ENCODE data around the gene ASGR1. TPM values are rescaled to one million over a fixed set of nuclear protein-coding genes. Genes with fewer than 3 reads are reported as not detected.

Gene ASGR1
- total and polyA plus RNA-seq, 2 of the 4 experiments (the other 2 are of a cell fraction) = 1.3 to 3.8 TPM

- H2AK5ac ChIP-seq (ENCODE audit: low read depth, low read length) = no peak overlapping the region
- no peak overlapping the region for H3K27ac ChIP-seq (ENCODE audit: insufficient read depth, low read length)
- H3K14ac ChIP-seq (replicated peaks; ENCODE audit: low read depth, low read length) = no peak overlapping the region
- H2BK15ac ChIP-seq (ENCODE audit: low read depth, low read length) = no peak overlapping the region
- in situ Hi-C loops (cut with MboI; ENCODE audit: low sequenced_read_pairs) = no loop called here
- TF ChIP-seq USF2 (IDR thresholded peaks at IDR 0.05; ENCODE audit: low read depth, low read length) (no peak), CHD1 (IDR thresholded peaks at IDR 0.05; ENCODE audit: low read depth, low read length) (no peak), RFX5 (IDR thresholded peaks at IDR 0.05; ENCODE audit: low read depth, low read length) (no peak), NFE2L2 (IDR thresholded peaks at IDR 0.05; ENCODE audit: low read depth, low read length) (no peak), MAZ (IDR thresholded peaks at IDR 0.05; ENCODE audit: borderline replicate concordance, low read depth, low read length) (no peak), SMC3 (IDR thresholded peaks at IDR 0.05; ENCODE audit: low read depth, low read length) (no peak)
- ChIA-PET CTCF (no interaction called here), POLR2A (ENCODE audit: unreplicated experiment) (no interaction called here)
- no peaks in the 10 kb centered on the region for H3K9me3 ChIP-seq (ENCODE audit: control insufficient read depth, insufficient read depth, low read length)
- WGBS, 2 experiments (ENCODE audit: extremely low coverage in 2 of 2, insufficient read length in 1 of 2) = 100% methylated on average over 3 of the region's 12 CpGs; no CpG with 5 or more reads in 1 of the 2 experiments
- DNase-seq (no peak), ATAC-seq (ENCODE audit: low read depth) (no peak)
- no peak overlapping the region for H2BK5ac ChIP-seq (ENCODE audit: low read depth, low read length, poor library complexity, severe bottlenecking)
- H3K56ac ChIP-seq (ENCODE audit: extremely low read depth, insufficient read depth, low read length) = no peak overlapping the region
- no peak overlapping the region for H3K4me3 ChIP-seq (ENCODE audit: insufficient read depth, low read depth, low read length)
- no peak overlapping the region for H3K23ac ChIP-seq (ENCODE audit: low read depth, low read length)
- H2BK120ac ChIP-seq (ENCODE audit: low read depth, low read length) = no peak overlapping the region
- H4K8ac ChIP-seq (ENCODE audit: low read depth in 2 of 2, low read length in 2 of 2) = no peak overlapping the region
- no TSS peak for BruUV-seq (replicated peaks)
- peaks cover 11% of the 10 kb centered on the region for H4K20me1 ChIP-seq (ENCODE audit: insufficient read depth, low read length)
- H3K4me1 ChIP-seq (ENCODE audit: control insufficient read depth, insufficient read depth, low read length) = no peaks in the 10 kb centered on the region
- H2AFZ ChIP-seq (replicated peaks; ENCODE audit: low read length, poor library complexity) = no peak overlapping the region
- H2AK9ac ChIP-seq (replicated peaks; ENCODE audit: low read depth, low read length, poor library complexity) = no peak overlapping the region
- no peak overlapping the region for H3K4ac ChIP-seq (ENCODE audit: low read depth, low read length)
- no peak overlapping the region for H3K9ac ChIP-seq (ENCODE audit: low read depth, low read length)
- H3K27me3 ChIP-seq (ENCODE audit: control insufficient read depth, insufficient read depth, low read length) = no peaks in the 10 kb centered on the region
- no peak overlapping the region for H4K91ac ChIP-seq (ENCODE audit: insufficient read depth, low read depth, low read length)
- dilution Hi-C loops (cut with HindIII; ENCODE audit: low sequenced_read_pairs, unreplicated experiment) = no loop called here
- no peak overlapping the region for H3K4me2 ChIP-seq (ENCODE audit: low read depth, low read length)
- intact Hi-C loops (cut with micrococcal nuclease) = no loop called here
- no peaks in the 10 kb centered on the region; a peak in 2 of 4 replicates for H3K79me1 ChIP-seq (ENCODE audit: low read depth in 1 of 2, low read length in 2 of 2)
- H2BK20ac ChIP-seq (ENCODE audit: low read depth, low read length) = no peak overlapping the region
- H3K36me3 ChIP-seq (ENCODE audit: control insufficient read depth, insufficient read depth, low read length) = peaks cover 50% of the 10 kb centered on the region
- H4K5ac ChIP-seq (ENCODE audit: low read depth, low read length) = no peak overlapping the region
- H3K18ac ChIP-seq (ENCODE audit: low read depth, low read length) = no peak overlapping the region
- no peaks in the 10 kb centered on the region for H3K9me1 ChIP-seq (ENCODE audit: insufficient read depth, low read length)
These were observed 16.8 kb upstream of the ASGR1 start for GRCh38 chr17:7195971-7196370.
